Measurements from ENCODE around the gene MYLK. TPM values are rescaled to one million over a fixed set of nuclear protein-coding genes. Genes with fewer than 3 reads are reported as not detected.

MYLK gene
- total and polyA plus RNA-seq, 2 of the 4 experiments (the other 2 are of a cell fraction), result 299 to 484 TPM

GRCh38 chr3:123789760-123790159 is 94.4 kb downstream of the MYLK start:
- Histone ChIP-seq H3K9ac (ENCODE audit: low read depth, low read length) (peak overlapping the region; percentile 47; the same call in 1 of the 2 replicates), H3K36me3 (ENCODE audit: control insufficient read depth, insufficient read depth, low read length) (peaks cover 58% of the 10 kb centered on the region), H3K9me3 (ENCODE audit: control insufficient read depth, insufficient read depth, low read length) (no peaks in the 10 kb centered on the region), H3K56ac (ENCODE audit: extremely low read depth, insufficient read depth, low read length) (peak overlapping the region; percentile 52; the same call in 1 of the 2 replicates), H3K4me2 (ENCODE audit: low read depth, low read length) (no peak overlapping the region), H2BK5ac (ENCODE audit: low read depth, low read length, poor library complexity, severe bottlenecking) (peak overlapping the region; percentile 97), H3K23ac (ENCODE audit: low read depth, low read length) (peak overlapping the region; percentile 84), H3K79me1 (ENCODE audit: low read depth in 1 of 2, low read length in 2 of 2) (peaks cover 36 to 81% of the 10 kb centered on the region in 2 experiments), H2AFZ (replicated peaks; ENCODE audit: low read length, poor library complexity) (no peak overlapping the region), H2BK20ac (ENCODE audit: low read depth, low read length) (peak overlapping the region; percentile 93), H3K4me1 (ENCODE audit: control insufficient read depth, insufficient read depth, low read length) (peaks cover 40% of the 10 kb centered on the region), H2BK15ac (ENCODE audit: low read depth, low read length) (peak overlapping the region; percentile 74; the same call in 2 of the 3 replicates), H3K4ac (ENCODE audit: low read depth, low read length) (peak overlapping the region; percentile 95), H3K27ac (ENCODE audit: insufficient read depth, low read length) (peak overlapping the region; percentile 81), H2AK9ac (replicated peaks; ENCODE audit: low read depth, low read length, poor library complexity) (peak overlapping the region; percentile 0), H4K5ac (ENCODE audit: low read depth, low read length) (peak overlapping the region; percentile 87), H3K4me3 (ENCODE audit: insufficient read depth, low read depth, low read length) (no peak overlapping the region), H4K8ac (ENCODE audit: low read depth in 2 of 2, low read length in 2 of 2) (peak overlapping the region; percentile 76 to 88), H3K27me3 (ENCODE audit: control insufficient read depth, insufficient read depth, low read length) (no peaks in the 10 kb centered on the region), H3K14ac (replicated peaks; ENCODE audit: low read depth, low read length) (peak overlapping the region; percentile 90), H3K9me1 (ENCODE audit: insufficient read depth, low read length) (peaks cover 46% of the 10 kb centered on the region), H3K18ac (ENCODE audit: low read depth, low read length) (peak overlapping the region; percentile 59), H4K91ac (ENCODE audit: insufficient read depth, low read depth, low read length) (peak overlapping the region; percentile 94), H4K20me1 (ENCODE audit: insufficient read depth, low read length) (no peaks in the 10 kb centered on the region), H2BK120ac (ENCODE audit: low read depth, low read length) (peak overlapping the region; percentile 91), H2AK5ac (ENCODE audit: low read depth, low read length) (peak overlapping the region; percentile 94)
- DNase-seq, result peak; percentile 79
- TF ChIP-seq, protein P1, sequence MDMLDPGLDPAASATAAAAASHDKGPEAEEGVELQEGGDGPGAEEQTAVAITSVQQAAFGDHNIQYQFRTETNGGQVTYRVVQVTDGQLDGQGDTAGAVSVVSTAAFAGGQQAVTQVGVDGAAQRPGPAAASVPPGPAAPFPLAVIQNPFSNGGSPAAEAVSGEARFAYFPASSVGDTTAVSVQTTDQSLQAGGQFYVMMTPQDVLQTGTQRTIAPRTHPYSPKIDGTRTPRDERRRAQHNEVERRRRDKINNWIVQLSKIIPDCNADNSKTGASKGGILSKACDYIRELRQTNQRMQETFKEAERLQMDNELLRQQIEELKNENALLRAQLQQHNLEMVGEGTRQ (IDR thresholded peaks at IDR 0.05; ENCODE audit: low read depth, low read length), result no peak
- peak; percentile 29; the same call in 1 of the 2 replicates for TF ChIP-seq FOS (IDR thresholded peaks at IDR 0.05; ENCODE audit: low read depth, low read length)
- TF ChIP-seq, protein P2, sequence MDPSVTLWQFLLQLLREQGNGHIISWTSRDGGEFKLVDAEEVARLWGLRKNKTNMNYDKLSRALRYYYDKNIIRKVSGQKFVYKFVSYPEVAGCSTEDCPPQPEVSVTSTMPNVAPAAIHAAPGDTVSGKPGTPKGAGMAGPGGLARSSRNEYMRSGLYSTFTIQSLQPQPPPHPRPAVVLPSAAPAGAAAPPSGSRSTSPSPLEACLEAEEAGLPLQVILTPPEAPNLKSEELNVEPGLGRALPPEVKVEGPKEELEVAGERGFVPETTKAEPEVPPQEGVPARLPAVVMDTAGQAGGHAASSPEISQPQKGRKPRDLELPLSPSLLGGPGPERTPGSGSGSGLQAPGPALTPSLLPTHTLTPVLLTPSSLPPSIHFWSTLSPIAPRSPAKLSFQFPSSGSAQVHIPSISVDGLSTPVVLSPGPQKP (IDR thresholded peaks at IDR 0.05; ENCODE audit: borderline replicate concordance, low read depth, low read length), result no peak
- TF ChIP-seq MAFK (IDR thresholded peaks at IDR 0.05; ENCODE audit: low read depth, low read length), result no peak
- ATAC-seq (ENCODE audit: low read depth), result peak; percentile 24
- WGBS, 2 experiments (ENCODE audit: extremely low coverage in 2 of 2, insufficient read length in 1 of 2), result no CpG with 5 or more reads among the region's 5 CpGs
- BruUV-seq (replicated peaks), result no TSS peak
- intact Hi-C loops (cut with micrococcal nuclease) (no loop called here), in situ Hi-C loops (cut with MboI; ENCODE audit: low sequenced_read_pairs) (no loop called here), dilution Hi-C loops (cut with HindIII; ENCODE audit: low sequenced_read_pairs, unreplicated experiment) (no loop called here)
- POLR2A ChIA-PET (ENCODE audit: unreplicated experiment), result interaction anchor here (0.6 kb wide), 1 partner anchor 16 kb away, joined by 3 read pairs; no protein-coding TSS in a partner anchor
- CTCF ChIA-PET, result interaction anchor here (0.7 to 1.0 kb wide), 3 partner anchors 17 to 29 kb away, joined by 3 to 4 read pairs (median 3); no protein-coding TSS in a partner anchor

Measured in IMR-90 (cell line).